HEK293T (cell line): ENCODE data around the gene ZBTB2.

Experiments used
- CTCF ChIA-PET: fragments of 350-600 bp; formaldehyde crosslinking; extraction: SDS; loops from one replicate; lab custom pipeline; 2021; ENCODE audit warnings: antibody characterized with exemption, inconsistent platforms; lab: Yijun Ruan, JAX
- POLR2A ChIA-PET: fragments of 350-600 bp; formaldehyde crosslinking; extraction: SDS; loops from one replicate; lab custom pipeline; 2020; ENCODE audit warnings: antibody characterized with exemption, inconsistent platforms; lab: Yijun Ruan, JAX
- DNase-seq: peaks from one replicate; pipeline ENCODE4 v3.0.0; 2012; ENCODE audit warnings: mixed read lengths; ENCODE audit errors: extremely low spot score
- ARNT ChIP-seq: fragments of 450-650 bp; IDR thresholded peaks from 2 replicates; pipeline ENCODE4 v1.6.1; 2017; ENCODE audit warnings: mild to moderate bottlenecking
- BHLHE40 ChIP-seq: fragments of 450-650 bp; IDR thresholded peaks from 2 replicates; pipeline ENCODE4 v1.6.1; 2016; ENCODE audit warnings: mild to moderate bottlenecking, moderate library complexity, borderline replicate concordance
- CTBP1 ChIP-seq: fragments of 450-650 bp; IDR thresholded peaks from 2 replicates; pipeline ENCODE4 v1.6.1; 2016; ENCODE audit warnings: borderline replicate concordance
- ELF4 ChIP-seq: fragments of 450-650 bp; IDR thresholded peaks from 2 replicates; pipeline ENCODE4 v1.6.1; 2017; ENCODE audit warnings: antibody characterized with exemption
- FOXA1 ChIP-seq: fragments of 450-650 bp; IDR thresholded peaks from 2 replicates; pipeline ENCODE4 v1.6.1; 2016; ENCODE audit warnings: mild to moderate bottlenecking
- FOXK2 ChIP-seq: fragments of 450-650 bp; IDR thresholded peaks from 2 replicates; pipeline ENCODE4 v1.6.1; 2016; ENCODE audit warnings: mild to moderate bottlenecking
- FOXM1 ChIP-seq: fragments of 450-650 bp; IDR thresholded peaks from 2 replicates; pipeline ENCODE4 v1.6.1; 2017; ENCODE audit warnings: mild to moderate bottlenecking, borderline replicate concordance
- HDGF ChIP-seq: fragments of 450-650 bp; IDR thresholded peaks from 2 replicates; pipeline ENCODE4 v1.6.1; 2017; ENCODE audit warnings: antibody characterized with exemption, borderline replicate concordance
- L3MBTL2 ChIP-seq: fragments of 450-650 bp; conservative IDR thresholded peaks from 2 replicates; pipeline ENCODE4 v1.6.1; 2016; ENCODE audit warnings: mild to moderate bottlenecking
- LEF1 ChIP-seq: fragments of 450-650 bp; IDR thresholded peaks from 2 replicates; pipeline ENCODE4 v1.6.1; 2017; ENCODE audit warnings: mild to moderate bottlenecking, borderline replicate concordance
- NFRKB ChIP-seq: fragments of 450-650 bp; IDR thresholded peaks from 2 replicates; pipeline ENCODE4 v1.6.1; 2016; ENCODE audit warnings: mild to moderate bottlenecking, moderate library complexity
- PKNOX1 ChIP-seq: fragments of 450-650 bp; IDR thresholded peaks from 2 replicates; pipeline ENCODE4 v1.6.1; 2016
- SP1 ChIP-seq: fragments of 450-650 bp; IDR thresholded peaks from 2 replicates; pipeline ENCODE4 v1.6.1; 2017
- SUZ12 ChIP-seq: fragments of 450-650 bp; IDR thresholded peaks from 2 replicates; pipeline ENCODE4 v1.6.1; 2016; ENCODE audit warnings: mild to moderate bottlenecking
- TARDBP ChIP-seq: fragments of 450-650 bp; IDR thresholded peaks from 2 replicates; pipeline ENCODE4 v1.6.1; 2016
- ZNF384 ChIP-seq: fragments of 450-650 bp; IDR thresholded peaks from 2 replicates; pipeline ENCODE4 v1.6.1; 2016

Gene ZBTB2

DNA sequence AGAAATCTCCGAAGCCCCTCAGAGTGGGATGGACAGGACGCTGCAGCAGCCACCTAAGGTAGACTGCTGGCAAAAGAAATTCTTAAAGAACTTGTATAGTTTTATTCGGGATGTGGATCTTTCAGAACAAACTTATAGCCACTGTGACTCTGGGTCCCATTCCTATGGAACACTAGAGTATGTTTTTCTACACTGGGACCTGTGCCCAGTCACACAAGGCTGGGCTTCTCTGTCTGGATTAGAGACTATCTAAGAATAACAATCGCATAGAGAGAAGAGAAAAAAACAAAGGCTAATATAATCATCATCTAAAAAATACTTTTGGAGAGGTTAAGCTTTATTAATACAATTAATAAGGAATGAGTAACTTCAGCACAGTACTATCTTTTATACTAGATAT lies 31.6 kb upstream of the ZBTB2 start:
- POLR2A ChIA-PET: no interaction called here
- TF ChIP-seq L3MBTL2: no peak
- no peak for TF ChIP-seq FOXA1
- no peak for TF ChIP-seq CTBP1
- no peak for TF ChIP-seq ZNF384
- no peak for TF ChIP-seq ARNT
- TF ChIP-seq LEF1: no peak
- no peak for TF ChIP-seq TARDBP
- TF ChIP-seq FOXK2: no peak
- TF ChIP-seq NFRKB: no peak
- no peak for TF ChIP-seq BHLHE40
- TF ChIP-seq FOXM1: no peak
- TF ChIP-seq HDGF: no peak
- TF ChIP-seq PKNOX1: no peak
- no peak for TF ChIP-seq ELF4
- no peak for TF ChIP-seq SUZ12
- no peak for TF ChIP-seq SP1
- no peak for DNase-seq
- CTCF ChIA-PET: no interaction called here

GRCh38 chr6:151417477-151417876 lies 26.1 kb upstream of the ZBTB2 start:
- no peak for DNase-seq
- TF ChIP-seq NFRKB (no peak), ELF4 (no peak), ZNF384 (no peak), SP1 (no peak), LEF1 (no peak), SUZ12 (no peak)
- ChIA-PET POLR2A (no interaction called here), CTCF (no interaction called here)

DNA sequence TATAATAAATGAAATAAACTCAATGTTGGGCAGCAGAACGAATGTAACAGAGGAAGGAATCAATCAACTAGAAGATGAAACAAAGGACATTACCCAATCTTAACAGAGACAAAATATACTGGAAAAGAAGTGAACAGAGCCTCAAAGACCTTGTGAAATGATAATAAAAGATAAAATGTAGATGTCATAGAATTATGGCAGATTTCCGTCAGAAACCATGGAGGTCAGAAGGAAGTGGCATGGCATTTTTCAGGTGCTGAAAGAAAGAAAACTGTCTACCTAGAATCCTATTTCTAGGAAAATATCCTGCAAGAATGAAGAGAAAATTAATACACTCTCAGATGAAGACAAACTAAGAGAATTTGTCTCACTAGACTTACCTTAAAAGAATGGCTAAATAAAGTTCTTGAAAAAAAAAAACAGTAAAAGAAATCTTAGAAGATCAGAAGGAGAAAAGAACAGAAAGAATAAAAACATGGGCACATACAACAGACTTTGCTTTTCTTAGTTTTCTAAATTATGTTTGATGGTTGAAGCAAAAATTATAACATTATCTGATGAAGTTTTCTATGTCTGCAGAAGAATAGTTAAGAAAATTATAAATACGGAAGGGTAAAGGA lies 23.4 kb upstream of the ZBTB2 start:
- TF ChIP-seq PKNOX1: no peak
- no peak for TF ChIP-seq ELF4
- TF ChIP-seq SP1: no peak
- no peak for TF ChIP-seq FOXM1
- DNase-seq: no peak
- POLR2A ChIA-PET: no interaction called here
- CTCF ChIA-PET: interaction anchor here (0.7 kb wide), 1 partner anchor 1534 kb away, joined by 3 read pairs; no protein-coding TSS in a partner anchor

DNA sequence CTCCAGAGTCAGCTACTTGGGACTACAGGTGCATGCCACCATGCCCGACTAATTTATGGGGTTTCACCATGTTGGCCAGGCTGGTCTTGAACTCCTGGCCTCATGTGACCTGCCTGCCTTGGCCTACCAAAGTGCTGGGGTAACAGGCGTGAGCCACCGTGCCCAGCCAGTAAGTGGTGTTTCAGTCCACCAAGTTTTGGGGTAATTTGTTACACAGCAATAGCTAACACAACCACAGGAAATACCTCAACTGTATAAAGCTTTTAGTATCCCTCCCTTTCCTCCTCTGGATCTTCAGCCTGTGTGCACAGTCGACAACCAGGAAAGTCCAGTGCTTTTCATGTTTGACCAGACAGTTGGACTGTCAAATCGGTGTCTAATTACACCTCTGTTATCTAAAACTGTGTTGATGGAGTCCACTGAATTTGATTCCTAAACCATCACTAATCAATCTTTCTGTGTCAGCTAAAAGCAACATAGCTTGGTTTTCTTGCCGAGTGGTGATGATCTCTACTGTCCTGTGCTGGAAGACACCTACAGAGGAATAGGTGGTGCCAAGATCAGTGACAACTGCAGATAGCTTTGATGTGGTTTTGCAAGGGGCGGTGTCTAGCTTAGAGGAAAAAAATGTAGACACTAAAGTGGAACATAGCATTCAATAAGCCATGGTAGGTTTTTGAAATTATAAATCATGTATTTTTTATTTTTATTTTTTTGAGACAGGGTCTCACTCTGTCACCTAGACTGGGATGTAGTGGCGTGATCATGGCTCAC lies 22.2 kb upstream of the ZBTB2 start:
- no peak for TF ChIP-seq FOXA1
- TF ChIP-seq FOXK2: no peak
- TF ChIP-seq LEF1: no peak
- no peak for DNase-seq
- ChIA-PET CTCF (no interaction called here), POLR2A (no interaction called here)

- ChIA-PET CTCF (no interaction called here), POLR2A (no interaction called here)
- TF ChIP-seq SUZ12 (no peak), ELF4 (no peak), CTBP1 (no peak), PKNOX1 (no peak), L3MBTL2 (no peak), FOXM1 (no peak), FOXK2 (no peak), NFRKB (no peak)
Observed at GRCh38 chr6:151412909-151413308, 21.6 kb upstream of the ZBTB2 start.

DNA sequence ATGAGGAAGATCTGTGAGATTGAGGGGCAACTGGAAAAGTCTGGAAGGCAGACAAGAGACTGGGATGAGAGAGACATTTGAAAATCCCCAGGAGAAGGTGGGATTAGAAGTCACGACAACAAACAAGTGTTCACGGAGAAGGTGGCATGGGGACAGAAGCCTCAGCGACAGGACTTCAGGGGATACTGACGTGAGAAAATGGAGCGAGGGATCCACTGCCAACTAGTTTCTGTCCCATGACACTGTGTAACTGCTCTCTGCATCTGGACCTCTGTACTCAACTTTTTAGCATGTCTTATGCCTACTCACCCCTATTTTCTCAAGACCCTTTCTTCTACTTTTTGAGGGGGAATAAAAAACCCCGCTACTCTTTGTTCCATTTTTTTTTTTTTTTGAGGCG lies 18.3 kb upstream of the ZBTB2 start:
- ChIA-PET CTCF (no interaction called here), POLR2A (interaction anchor here (1.2 kb wide), 1 partner anchor 42 kb away, joined by 3 read pairs; the partner anchor contains the start of gene RMND1)
- TF ChIP-seq LEF1 (no peak), SP1 (no peak), BHLHE40 (no peak), PKNOX1 (no peak), TARDBP (no peak)

More at GRCh38 chr6:151412909-151413308, 21.6 kb upstream of the ZBTB2 start:
- no peak for DNase-seq

More for the DNA sequence above, 18.3 kb upstream of the ZBTB2 start:
- DNase-seq: no peak
